Chondrocyte (in vitro differentiated cells): ENCODE measurements around the gene ALCAM. TPM values are rescaled to one million over a fixed set of nuclear protein-coding genes. Genes with fewer than 3 reads are reported as not detected.

Source experiments
- DNase-seq: peaks from one replicate; pipeline ENCODE4 v3.0.0; 2021; ENCODE audit warnings: mixed read lengths, low spot score
- H3K27ac Mint-ChIP-seq: one replicate; pipeline ENCODE4 v1.8.0; 2021; ENCODE audit warnings: mild to moderate bottlenecking, moderate library complexity, mixed read lengths; ENCODE audit not compliant: unreplicated experiment
- H3K27me3 Mint-ChIP-seq: 2 replicates; pipeline ENCODE4 v1.8.0; 2021; ENCODE audit warnings: low read depth, mixed read lengths
- H3K36me3 Mint-ChIP-seq: 2 replicates; pipeline ENCODE4 v1.8.0; 2021; ENCODE audit warnings: low read depth, mixed read lengths
- H3K4me1 Mint-ChIP-seq: 2 replicates; pipeline ENCODE4 v1.8.0; 2021; ENCODE audit warnings: low read depth, mild to moderate bottlenecking, mixed read lengths
- H3K4me3 Mint-ChIP-seq: one replicate; pipeline ENCODE4 v1.8.0; 2021; ENCODE audit warnings: mild to moderate bottlenecking, moderate library complexity, mixed read lengths; ENCODE audit not compliant: unreplicated experiment
- H3K9me3 Mint-ChIP-seq: 2 replicates; pipeline ENCODE4 v1.8.0; 2021; ENCODE audit warnings: low read depth, mixed read lengths
- CTCF ChIP-seq: fragments of 200-600 bp; sonication (generic); IDR thresholded peaks from 2 replicates; pipeline ENCODE4 v1.5.0; 2021; ENCODE audit warnings: antibody characterized with exemption, mild to moderate bottlenecking, moderate library complexity
- total RNA-seq: library from RNA; stranded (reverse); gene quantifications from 3 replicates; pipeline ENCODE4 v1.2.1, GENCODE V29; 2021

Gene ALCAM
- total RNA-seq, 1 donor from 2014 or later, result 270 TPM

DNA sequence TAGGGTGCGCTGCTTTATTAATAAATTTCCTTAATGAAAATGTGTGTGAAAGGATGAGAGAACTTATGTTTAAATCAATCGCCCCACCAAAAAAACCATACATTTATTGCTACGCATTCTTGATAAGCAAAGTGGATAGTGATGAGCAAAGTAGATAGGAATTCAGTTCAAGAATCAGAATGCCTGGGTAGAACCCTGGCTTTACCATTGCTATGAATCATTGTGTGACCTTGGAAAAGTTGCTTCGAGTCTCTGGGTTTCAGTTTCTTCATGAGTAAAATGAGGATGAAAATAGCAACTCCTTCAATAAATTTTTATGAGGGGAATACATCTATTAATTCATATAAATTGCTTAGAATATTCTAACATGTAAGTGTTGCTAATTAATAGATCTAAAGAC, 2.6 kb upstream of the ALCAM start:
- no peak overlapping the region for H3K4me3 Mint-ChIP-seq
- peaks cover 2% of the 10 kb centered on the region for H3K36me3 Mint-ChIP-seq
- TF ChIP-seq CTCF, result no peak
- peaks cover 63% of the 10 kb centered on the region for H3K4me1 Mint-ChIP-seq
- DNase-seq, result no peak
- H3K27me3 Mint-ChIP-seq, result no peaks in the 10 kb centered on the region
- peak overlapping the region; percentile 99 for H3K27ac Mint-ChIP-seq
- H3K9me3 Mint-ChIP-seq, result peaks cover 2% of the 10 kb centered on the region

GRCh38 chr3:105365081-105365390, 1.7 kb upstream of the ALCAM start:
- Mint-ChIP-seq H3K9me3 (no peaks in the 10 kb centered on the region), H3K4me1 (peaks cover 56% of the 10 kb centered on the region), H3K36me3 (peaks cover 2% of the 10 kb centered on the region), H3K27me3 (no peaks in the 10 kb centered on the region), H3K4me3 (peak overlapping the region; percentile 97), H3K27ac (peak overlapping the region; percentile 99)
- no peak for TF ChIP-seq CTCF
- no peak for DNase-seq

- Mint-ChIP-seq H3K4me3 (peak overlapping the region; percentile 97), H3K36me3 (peaks cover 2% of the 10 kb centered on the region), H3K27me3 (no peaks in the 10 kb centered on the region), H3K9me3 (no peaks in the 10 kb centered on the region), H3K4me1 (peaks cover 56% of the 10 kb centered on the region), H3K27ac (peak overlapping the region; percentile 99)
- peak; percentile 46 for TF ChIP-seq CTCF
- no peak for DNase-seq
These were observed 1.1 kb upstream of the ALCAM start for GRCh38 chr3:105365391-105366325.

DNA sequence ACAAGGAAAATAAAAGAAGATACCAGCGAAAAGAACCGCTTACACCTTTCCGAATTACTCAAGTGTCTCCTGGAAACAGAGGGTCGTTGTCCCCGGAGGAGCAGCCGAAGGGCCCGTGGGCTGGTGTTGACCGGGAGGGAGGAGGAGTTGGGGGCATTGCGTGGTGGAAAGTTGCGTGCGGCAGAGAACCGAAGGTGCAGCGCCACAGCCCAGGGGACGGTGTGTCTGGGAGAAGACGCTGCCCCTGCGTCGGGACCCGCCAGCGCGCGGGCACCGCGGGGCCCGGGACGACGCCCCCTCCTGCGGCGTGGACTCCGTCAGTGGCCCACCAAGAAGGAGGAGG, 325 bp downstream of the ALCAM start:
- no peak for TF ChIP-seq CTCF
- H3K27me3 Mint-ChIP-seq, result no peaks in the 10 kb centered on the region
- peaks cover 59% of the 10 kb centered on the region for H3K4me1 Mint-ChIP-seq
- peak; percentile 82 for DNase-seq
- H3K36me3 Mint-ChIP-seq, result peaks cover 2% of the 10 kb centered on the region
- peak overlapping the region; percentile 97 for H3K4me3 Mint-ChIP-seq
- H3K27ac Mint-ChIP-seq, result peak overlapping the region; percentile 99
- H3K9me3 Mint-ChIP-seq, result no peaks in the 10 kb centered on the region

DNA sequence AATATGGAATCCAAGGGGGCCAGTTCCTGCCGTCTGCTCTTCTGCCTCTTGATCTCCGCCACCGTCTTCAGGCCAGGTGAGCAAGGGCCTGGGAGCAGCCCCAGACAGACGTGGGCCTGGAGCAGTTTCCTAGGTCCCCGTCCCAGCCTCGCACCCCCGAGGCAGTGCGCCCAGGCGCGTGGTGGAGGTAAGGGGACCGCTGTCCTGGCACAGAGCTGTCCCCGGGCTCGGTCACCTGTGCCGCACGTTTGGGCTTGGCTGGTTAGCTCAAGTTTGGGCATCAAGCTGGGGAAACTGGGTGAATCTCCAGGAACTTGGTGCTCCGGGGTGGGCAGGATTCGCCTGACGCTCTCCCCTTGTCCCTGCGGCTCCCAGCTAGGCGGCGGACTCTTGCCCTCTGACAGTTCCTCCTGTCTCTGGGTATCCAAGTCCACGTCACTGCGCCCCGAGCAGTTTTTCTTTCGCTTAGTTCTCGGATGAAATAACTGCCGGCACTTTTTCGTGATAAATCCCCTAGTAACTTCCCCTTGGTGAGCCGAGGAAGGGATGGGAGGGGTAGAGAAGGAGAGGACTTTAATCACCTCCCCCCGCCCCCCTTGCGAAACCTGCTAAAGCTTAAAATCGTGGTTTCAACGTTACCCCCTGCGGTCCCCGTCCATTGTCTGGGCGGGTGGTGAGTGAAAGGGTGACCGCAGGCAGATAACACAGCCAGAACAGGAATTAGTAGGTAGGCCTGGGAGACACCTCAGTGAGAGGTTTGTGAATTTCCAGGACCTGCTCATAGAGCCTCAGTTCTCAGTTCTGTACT, 901 bp downstream of the ALCAM start:
- TF ChIP-seq CTCF, result no peak
- H3K27me3 Mint-ChIP-seq, result no peaks in the 10 kb centered on the region
- H3K4me3 Mint-ChIP-seq, result peak overlapping the region; percentile 97
- H3K36me3 Mint-ChIP-seq, result peaks cover 2% of the 10 kb centered on the region
- peak overlapping the region; percentile 95 for H3K27ac Mint-ChIP-seq
- H3K4me1 Mint-ChIP-seq, result peaks cover 59% of the 10 kb centered on the region
- no peaks in the 10 kb centered on the region for H3K9me3 Mint-ChIP-seq
- DNase-seq, result peak; percentile 90
